B cell (primary cell): ENCODE measurements around the gene PARD3B. TPM values are rescaled to one million over a fixed set of nuclear protein-coding genes. Genes with fewer than 3 reads are reported as not detected.

Experiments
- ATAC-seq: fragments of 200-7000 bp; cut with Tn5 transposase; one replicate; pipeline ENCODE4 v1.10.0; 2021; ENCODE audit warnings: low read depth, mild to moderate bottlenecking, moderate number of reproducible peaks, moderate library complexity
- CTCF ChIA-PET: fragments of 350-600 bp; sonication (Branson Sonifier 250); formaldehyde crosslinking; loops from one replicate; lab custom pipeline; 2021; ENCODE audit warnings: antibody characterized with exemption, inconsistent platforms; lab: Charles Lee
- POLR2A ChIA-PET: fragments of 350-600 bp; sonication (Branson Sonifier 250); formaldehyde crosslinking; loops from one replicate; lab custom pipeline; 2021; ENCODE audit warnings: antibody characterized with exemption; lab: Charles Lee
- DNase-seq: peaks from one replicate; pipeline ENCODE4 v3.0.0; 2013
- H2AFZ ChIP-seq: 2 replicates; pipeline ENCODE4 v1.6.1; 2012; ENCODE audit warnings: mild to moderate bottlenecking, low read depth, low read length; ENCODE audit not compliant: insufficient read depth, poor library complexity, severe bottlenecking
- H3K27ac ChIP-seq, 2 donors: 1 replicate in 1 of 2; 2 replicates in 1 of 2; pipeline ENCODE4 v1.5.1; 2012 to 2013; ENCODE audit warnings: low read length in 2 of 2, mild to moderate bottlenecking in 2 of 2, moderate library complexity in 1 of 2
- H3K27me3 ChIP-seq, 4 experiments: fragments of 200-600 bp in 1 of 4; sonication (generic) in 1 of 4; replicated peaks in 1 of 4; 1 replicate in 2 of 4; 2 replicates in 2 of 4; pipeline versions ENCODE4 v1.6.1 to v1.7.0; 2013 to 2016; ENCODE audit warnings: low read length in 3 of 4, mild to moderate bottlenecking in 2 of 4, mixed read lengths in 1 of 4, moderate library complexity in 1 of 4; ENCODE audit not compliant: insufficient read depth in 4 of 4, control insufficient read depth in 3 of 4; ENCODE audit errors: control extremely low read depth in 1 of 4
- H3K36me3 ChIP-seq, 2 experiments: replicated peaks in 1 of 2; 1 replicate in 1 of 2; 2 replicates in 1 of 2; pipeline versions ENCODE4 v1.6.1 to v1.7.1; 2013; ENCODE audit warnings: low read length in 1 of 2; ENCODE audit not compliant: insufficient read depth in 2 of 2, control insufficient read depth in 1 of 2; ENCODE audit errors: control extremely low read depth in 1 of 2, extremely low read depth in 1 of 2
- H3K4me1 ChIP-seq, 2 donors: fragments of 200-600 bp in 1 of 2; sonication (generic) in 1 of 2; 1 replicate in 1 of 2; 2 replicates in 1 of 2; pipeline versions ENCODE4 v1.5.1 to v1.6.1; 2013 to 2017; ENCODE audit warnings: low read length in 2 of 2; ENCODE audit not compliant: control insufficient read depth in 2 of 2, insufficient read depth in 2 of 2
- H3K4me2 ChIP-seq: replicated peaks from 2 replicates; pipeline ENCODE3; 2012; ENCODE audit warnings: mild to moderate bottlenecking, low read depth, low read length; ENCODE audit not compliant: poor library complexity, severe bottlenecking
- H3K4me3 ChIP-seq, 5 experiments: fragments of 200-600 bp in 1 of 5; sonication (generic) in 1 of 5; 1 replicate in 3 of 5; 2 replicates in 2 of 5; pipeline versions ENCODE4 v1.5.1 to v1.7.0; 2011 to 2016; ENCODE audit warnings: low read length in 4 of 5, mild to moderate bottlenecking in 4 of 5, low read depth in 2 of 5, control low read depth in 1 of 5, moderate library complexity in 1 of 5; ENCODE audit not compliant: insufficient read depth in 1 of 5; ENCODE audit errors: control extremely low read depth in 1 of 5, extremely low read depth in 1 of 5
- H3K79me2 ChIP-seq: fragments of 200-600 bp; sonication (generic); one replicate; pipeline ENCODE4 v1.6.0; 2016; ENCODE audit warnings: low read length; ENCODE audit not compliant: control insufficient read depth, insufficient read depth
- H3K9ac ChIP-seq: fragments of 200-600 bp; sonication (generic); 2 replicates; pipeline ENCODE4 v1.6.1; 2017; ENCODE audit warnings: mild to moderate bottlenecking, low read length, moderate library complexity
- H3K9me3 ChIP-seq, 3 donors: one replicate each; pipeline versions ENCODE4 v1.6.1 to v1.7.1; 2013; ENCODE audit warnings: low read length in 2 of 3; ENCODE audit not compliant: control insufficient read depth in 2 of 3, insufficient read depth in 1 of 3; ENCODE audit errors: control extremely low read depth in 1 of 3
- H4K20me1 ChIP-seq: 2 replicates; pipeline ENCODE4 v1.6.0; 2012; ENCODE audit warnings: mild to moderate bottlenecking, low read length; ENCODE audit not compliant: insufficient read depth, control insufficient read depth, poor library complexity, severe bottlenecking
- H3K27ac Mint-ChIP-seq: one replicate; pipeline ENCODE4 v1.8.0; 2021; ENCODE audit warnings: mixed read lengths
- H3K27me3 Mint-ChIP-seq: one replicate; pipeline ENCODE4 v1.8.0; 2021; ENCODE audit warnings: mixed read lengths
- H3K4me1 Mint-ChIP-seq: one replicate; pipeline ENCODE4 v1.8.0; 2021; ENCODE audit warnings: mixed read lengths
- H3K4me3 Mint-ChIP-seq: one replicate; pipeline ENCODE4 v1.8.0; 2021; ENCODE audit warnings: mixed read lengths
- H3K9me3 Mint-ChIP-seq: one replicate; pipeline ENCODE4 v1.8.0; 2022; ENCODE audit warnings: mixed read lengths; ENCODE audit not compliant: insufficient read depth
- EZH2 ChIP-seq: IDR thresholded peaks from 2 replicates; pipeline ENCODE4 v1.6.1; 2012; ENCODE audit warnings: borderline replicate concordance, low read depth, mild to moderate bottlenecking, moderate library complexity, low read length; ENCODE audit not compliant: insufficient read depth, poor library complexity, severe bottlenecking
- WGBS: methylation state at CpG from one replicate; pipeline ENCODE4 v1.1.5; 2013; ENCODE audit warnings: missing lambda C conversion rate; ENCODE audit not compliant: insufficient coverage; 5-methylcytosine and 5-hydroxymethylcytosine counted together
- intact Hi-C: fragments of 100-400 bp; cut with micrococcal nuclease; formaldehyde crosslinking; loops from one replicate; pipeline ENCODE4 v1.10.0; 2022
- polyA plus RNA-seq: library from polyadenylated mRNA; depleted of rRNA; stranded (reverse); fragments of >200 nt; gene quantifications from 2 replicates; pipeline ENCODE4 v1.2.3, GENCODE V29; 2012
- total RNA-seq, 2 donors: library from RNA; stranded (reverse); fragments of 120-200 nt in 1 of 2; gene quantifications; 1 replicate in 1 of 2; 2 replicates in 1 of 2; pipeline versions ENCODE4 v1.2.3 to v1.2.4, GENCODE V29; 2013 to 2022
- TF ChIP-seq, protein P1 (sequence below): fragments of 200-600 bp; IDR thresholded peaks from one replicate; pipeline ENCODE4 v1.8.0; 2022; ENCODE audit warnings: antibody characterized with exemption, mild to moderate bottlenecking

The PARD3B gene
- total and polyA plus RNA-seq, 2 donors (not counting 1 experiment from before 2014, with no cell fraction given): not detected

DNA sequence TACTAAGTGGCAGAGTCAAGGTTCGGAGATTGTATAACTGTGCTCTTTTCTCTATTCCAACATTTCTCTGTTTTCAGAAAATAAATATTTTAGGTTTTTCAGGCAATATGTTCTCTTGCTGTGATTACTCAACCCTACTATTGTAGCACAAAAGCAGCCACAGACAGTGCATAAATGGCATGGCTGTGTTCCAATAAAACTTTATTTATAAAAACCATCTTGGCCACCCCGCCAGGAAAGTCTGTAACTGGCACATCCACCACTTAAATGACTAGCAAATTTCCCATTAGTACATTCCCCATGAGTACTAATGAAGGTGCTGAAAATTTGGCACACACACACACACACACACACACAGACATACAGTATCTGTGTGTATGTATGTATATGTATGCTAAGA is 30.8 kb upstream of the PARD3B start:
- ATAC-seq (no peak), DNase-seq (no peak)
- Histone ChIP-seq H3K4me2 (no peak overlapping the region), H3K9me3 (no peaks in the 10 kb centered on the region), H3K27me3 (no peaks in the 10 kb centered on the region), H2AFZ (no peak overlapping the region), H3K9ac (no peak overlapping the region), H3K4me3 (no peak overlapping the region), H4K20me1 (no peaks in the 10 kb centered on the region), H3K79me2 (no peaks in the 10 kb centered on the region), H3K36me3 (no peaks in the 10 kb centered on the region), H3K4me1 (no peaks in the 10 kb centered on the region), H3K27ac (no peak overlapping the region)
- Mint-ChIP-seq H3K27ac (no peak overlapping the region), H3K4me1 (no peaks in the 10 kb centered on the region), H3K4me3 (no peak overlapping the region), H3K27me3 (no peaks in the 10 kb centered on the region), H3K9me3 (peaks cover 5% of the 10 kb centered on the region)
- WGBS: no CpG with 5 or more reads among the region's 2 CpGs
- CTCF ChIA-PET: no interaction called here
- POLR2A ChIA-PET: no interaction called here
- intact Hi-C loops: no loop called here
- TF ChIP-seq, protein P1, sequence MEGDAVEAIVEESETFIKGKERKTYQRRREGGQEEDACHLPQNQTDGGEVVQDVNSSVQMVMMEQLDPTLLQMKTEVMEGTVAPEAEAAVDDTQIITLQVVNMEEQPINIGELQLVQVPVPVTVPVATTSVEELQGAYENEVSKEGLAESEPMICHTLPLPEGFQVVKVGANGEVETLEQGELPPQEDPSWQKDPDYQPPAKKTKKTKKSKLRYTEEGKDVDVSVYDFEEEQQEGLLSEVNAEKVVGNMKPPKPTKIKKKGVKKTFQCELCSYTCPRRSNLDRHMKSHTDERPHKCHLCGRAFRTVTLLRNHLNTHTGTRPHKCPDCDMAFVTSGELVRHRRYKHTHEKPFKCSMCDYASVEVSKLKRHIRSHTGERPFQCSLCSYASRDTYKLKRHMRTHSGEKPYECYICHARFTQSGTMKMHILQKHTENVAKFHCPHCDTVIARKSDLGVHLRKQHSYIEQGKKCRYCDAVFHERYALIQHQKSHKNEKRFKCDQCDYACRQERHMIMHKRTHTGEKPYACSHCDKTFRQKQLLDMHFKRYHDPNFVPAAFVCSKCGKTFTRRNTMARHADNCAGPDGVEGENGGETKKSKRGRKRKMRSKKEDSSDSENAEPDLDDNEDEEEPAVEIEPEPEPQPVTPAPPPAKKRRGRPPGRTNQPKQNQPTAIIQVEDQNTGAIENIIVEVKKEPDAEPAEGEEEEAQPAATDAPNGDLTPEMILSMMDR: no peak
- no peak for TF ChIP-seq EZH2

DNA sequence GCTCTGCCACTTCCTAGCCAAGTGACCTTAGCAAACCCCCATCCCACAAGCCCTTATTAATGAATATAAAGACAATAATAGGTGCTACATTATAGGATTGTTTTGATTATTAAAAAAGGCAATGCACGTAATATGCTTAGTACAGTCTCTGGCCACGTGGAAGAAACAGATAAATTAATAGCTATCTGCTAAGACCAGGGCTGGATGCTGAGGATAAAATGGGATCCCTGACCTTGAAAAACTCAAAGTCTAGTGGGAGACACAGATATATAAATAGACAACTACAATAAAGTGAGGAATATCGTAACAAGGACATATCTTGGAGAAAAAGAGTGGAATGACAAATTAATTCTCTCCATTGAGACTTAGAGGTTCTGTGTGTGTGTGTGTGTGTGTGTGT is 29.9 kb upstream of the PARD3B start:
- Histone ChIP-seq H2AFZ (no peak overlapping the region), H3K27ac (no peak overlapping the region), H3K4me2 (no peak overlapping the region), H3K9me3 (no peaks in the 10 kb centered on the region), H3K79me2 (no peaks in the 10 kb centered on the region), H3K4me1 (no peaks in the 10 kb centered on the region), H3K9ac (no peak overlapping the region), H3K4me3 (no peak overlapping the region), H4K20me1 (no peaks in the 10 kb centered on the region), H3K36me3 (no peaks in the 10 kb centered on the region), H3K27me3 (no peaks in the 10 kb centered on the region)
- 90% methylated on average over 2 of the region's 3 CpGs for WGBS
- POLR2A ChIA-PET: no interaction called here
- no peak for DNase-seq
- CTCF ChIA-PET: no interaction called here
- TF ChIP-seq, protein P1: no peak
- no peak for TF ChIP-seq EZH2
- no peak overlapping the region for H3K27ac Mint-ChIP-seq
- no peak for ATAC-seq
- no peak overlapping the region for H3K4me3 Mint-ChIP-seq
- no peaks in the 10 kb centered on the region for H3K27me3 Mint-ChIP-seq
- peaks cover 5% of the 10 kb centered on the region for H3K9me3 Mint-ChIP-seq
- no peaks in the 10 kb centered on the region for H3K4me1 Mint-ChIP-seq
- intact Hi-C loops: no loop called here
